GM19438 (cell line): ENCODE measurements around the gene SAMD14.

Experiments
- ATAC-seq: cut with Tn5 transposase; IDR thresholded peaks from one replicate; pipeline ENCODE4 v1.9.1; 2021; ENCODE audit warnings: low read depth; ENCODE audit not compliant: unreplicated experiment

SAMD14 gene

DNA sequence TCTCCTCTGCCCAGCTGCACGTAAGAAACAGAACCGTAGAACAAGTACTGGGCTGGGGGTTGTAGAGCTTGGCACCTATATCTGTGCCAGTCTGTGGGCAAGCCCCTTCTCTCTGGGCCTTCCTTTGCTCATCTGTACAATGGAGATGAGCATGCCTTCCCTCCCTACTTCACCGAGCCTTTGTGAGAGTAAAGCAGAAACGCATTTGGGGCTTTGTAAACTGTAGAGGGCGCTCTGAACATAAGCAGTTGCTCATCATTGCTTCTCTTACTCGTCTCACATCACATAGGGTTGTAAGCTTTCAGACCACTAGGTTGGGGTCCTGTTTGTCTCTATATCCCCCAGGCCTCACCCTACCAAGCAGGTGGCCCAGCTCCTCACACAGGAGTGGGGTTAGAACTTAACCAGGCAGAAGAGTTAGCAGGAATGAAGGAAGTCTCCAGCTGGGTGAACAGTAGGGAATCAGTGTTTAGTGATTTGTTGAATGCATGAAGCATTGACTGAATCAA, 15.1 kb downstream of the SAMD14 start:
- ATAC-seq: no peak

- no peak for ATAC-seq
Observed at GRCh38 chr17:50114401-50114800, 15.6 kb downstream of the SAMD14 start.

DNA sequence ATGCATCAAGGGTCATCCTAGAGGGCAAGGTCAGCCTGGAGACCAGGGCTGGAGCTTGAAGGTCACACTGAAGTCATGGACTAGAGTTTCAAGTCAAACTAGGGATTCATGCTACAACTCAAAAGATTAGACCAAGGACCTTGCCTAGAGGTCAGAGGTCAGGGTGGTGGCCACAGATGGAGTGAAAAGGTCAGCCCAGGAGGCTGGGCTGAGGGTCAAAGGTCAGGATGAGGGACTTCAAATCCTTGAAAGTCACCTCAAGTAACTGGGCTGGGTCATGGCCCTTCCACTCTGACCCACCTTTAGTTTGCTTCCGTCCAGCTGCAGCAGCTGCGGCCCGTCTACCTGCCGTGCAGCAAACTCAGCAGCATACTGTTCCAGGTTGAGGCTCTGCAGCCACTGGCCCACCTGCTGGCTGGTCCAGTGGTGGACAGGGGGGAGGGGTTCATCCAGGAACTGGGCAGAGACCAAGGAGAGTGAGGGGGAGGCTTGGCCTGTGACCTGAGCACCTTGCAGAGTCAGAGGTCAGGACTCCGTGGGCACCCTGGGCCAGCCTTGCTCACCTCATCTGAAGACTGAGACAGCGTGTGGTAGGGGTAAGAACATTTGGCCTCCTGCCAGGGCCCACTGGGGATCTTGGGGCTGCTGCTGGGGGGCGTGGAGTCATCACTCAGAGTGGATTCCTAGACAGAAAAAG, 16.2 kb downstream of the SAMD14 start:
- ATAC-seq: no peak

GRCh38 chr17:50112694-50113093, 17.3 kb downstream of the SAMD14 start:
- ATAC-seq: no peak

DNA sequence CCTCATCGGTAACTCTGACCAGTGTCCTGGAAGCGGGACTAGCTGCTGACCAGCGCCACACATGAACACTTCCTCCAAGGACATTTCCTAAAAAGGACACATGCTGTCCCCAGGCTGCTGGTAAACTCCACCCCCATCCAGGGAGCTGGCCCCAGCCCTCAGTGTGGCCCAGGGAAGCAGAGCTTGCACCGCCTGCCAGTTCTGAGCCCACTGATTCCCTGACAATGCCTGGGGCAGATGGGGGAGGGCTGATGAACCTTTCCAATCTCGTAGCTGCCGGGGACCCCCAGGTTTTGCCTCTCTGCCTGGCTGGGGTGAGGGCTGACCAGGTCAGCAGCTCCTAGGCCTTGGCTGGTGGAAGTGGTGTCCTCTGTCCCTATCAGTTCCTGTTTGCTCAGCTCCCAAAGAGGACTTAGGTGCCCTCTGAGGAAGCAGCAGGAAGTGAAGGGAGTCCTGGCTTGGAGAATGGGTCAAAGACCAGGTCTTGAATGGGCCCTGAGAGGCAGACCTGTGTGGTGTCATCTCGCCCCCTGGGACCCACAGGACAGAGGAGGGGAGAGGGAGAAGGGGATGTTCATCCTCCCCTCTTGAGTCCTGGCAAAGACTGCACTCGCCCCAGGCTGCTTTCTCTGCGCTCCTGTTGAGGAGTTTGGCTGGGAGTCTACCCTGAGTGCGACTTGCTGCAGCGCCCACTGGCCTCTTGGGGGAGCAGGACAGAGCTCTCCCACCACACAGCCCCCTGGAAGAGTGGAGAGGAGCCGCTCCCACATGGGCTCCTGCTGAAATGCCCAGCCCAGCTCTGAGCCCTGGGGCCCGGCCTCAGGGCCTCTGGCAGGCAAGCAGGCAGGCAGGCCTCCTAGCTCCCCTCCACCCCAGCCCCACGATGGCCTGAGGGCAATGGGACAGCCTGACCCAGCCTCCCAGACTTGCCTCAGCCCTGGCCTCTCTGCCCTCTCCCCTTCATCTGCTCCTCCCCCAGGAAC, 18.0 kb downstream of the SAMD14 start:
- ATAC-seq: no peak

GRCh38 chr17:50110591-50111349, 19.2 kb downstream of the SAMD14 start:
- no peak for ATAC-seq

GRCh38 chr17:50109785-50110184, 20.2 kb downstream of the SAMD14 start:
- no peak for ATAC-seq

GRCh38 chr17:50109207-50109606, 20.8 kb downstream of the SAMD14 start:
- no peak for ATAC-seq

DNA sequence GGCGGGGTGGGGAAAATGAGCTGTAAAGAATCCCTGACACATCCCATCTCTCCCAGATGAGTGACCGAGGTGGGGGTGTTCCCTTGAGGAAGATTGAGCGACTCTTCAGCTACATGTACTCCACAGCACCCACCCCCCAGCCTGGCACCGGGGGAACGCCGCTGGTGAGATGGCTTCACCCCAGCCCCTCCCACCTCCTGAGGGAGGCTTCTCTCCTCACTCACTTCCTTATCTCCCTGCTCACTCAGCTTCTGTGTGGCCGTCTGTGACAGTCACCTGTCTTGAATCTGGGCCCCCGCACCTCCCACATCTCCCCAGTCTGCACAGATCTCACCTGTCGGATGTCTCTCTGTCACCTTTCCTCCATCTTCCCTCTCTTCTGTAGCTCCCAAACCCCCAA, 21.4 kb downstream of the SAMD14 start:
- no peak for ATAC-seq

DNA sequence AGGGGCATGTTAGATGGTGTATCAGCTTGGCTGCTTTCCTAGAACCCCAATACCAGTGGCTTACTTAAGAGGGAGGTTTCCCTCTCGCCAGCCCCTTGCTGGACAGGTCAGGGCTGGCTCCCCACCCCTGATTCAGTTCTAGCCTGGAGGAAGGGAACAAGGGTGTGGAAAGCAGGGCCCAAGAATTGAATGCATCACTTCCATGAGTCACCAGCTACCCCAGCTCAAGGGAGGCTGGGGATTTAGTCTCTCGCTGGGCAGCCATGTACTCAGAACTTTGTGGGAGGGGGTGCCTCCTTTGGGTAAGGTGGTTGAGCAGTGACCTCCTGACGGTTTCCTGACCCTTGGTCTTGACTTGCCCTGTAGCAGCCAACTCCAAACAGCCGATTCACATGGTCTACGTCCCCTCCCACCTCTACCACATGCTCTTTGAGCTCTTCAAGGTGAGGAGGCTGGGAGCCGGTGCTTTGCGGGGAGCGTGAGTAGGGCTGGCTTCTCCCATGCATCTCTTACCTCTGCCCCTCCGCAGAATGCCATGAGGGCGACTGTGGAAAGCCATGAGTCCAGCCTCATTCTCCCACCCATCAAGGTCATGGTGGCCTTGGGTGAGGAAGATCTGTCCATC, 22.1 kb downstream of the SAMD14 start:
- no peak for ATAC-seq

GRCh38 chr17:50106393-50107131, 23.4 kb downstream of the SAMD14 start:
- ATAC-seq: no peak

- ATAC-seq: no peak
Observed at GRCh38 chr17:50105811-50106210, 24.1 kb downstream of the SAMD14 start.

- ATAC-seq: no peak
Observed at GRCh38 chr17:50103941-50104340, 26.0 kb downstream of the SAMD14 start.

GRCh38 chr17:50103252-50103651, 26.7 kb downstream of the SAMD14 start:
- ATAC-seq: no peak

- no peak for ATAC-seq
Observed at GRCh38 chr17:50102164-50102991, 27.6 kb downstream of the SAMD14 start.

DNA sequence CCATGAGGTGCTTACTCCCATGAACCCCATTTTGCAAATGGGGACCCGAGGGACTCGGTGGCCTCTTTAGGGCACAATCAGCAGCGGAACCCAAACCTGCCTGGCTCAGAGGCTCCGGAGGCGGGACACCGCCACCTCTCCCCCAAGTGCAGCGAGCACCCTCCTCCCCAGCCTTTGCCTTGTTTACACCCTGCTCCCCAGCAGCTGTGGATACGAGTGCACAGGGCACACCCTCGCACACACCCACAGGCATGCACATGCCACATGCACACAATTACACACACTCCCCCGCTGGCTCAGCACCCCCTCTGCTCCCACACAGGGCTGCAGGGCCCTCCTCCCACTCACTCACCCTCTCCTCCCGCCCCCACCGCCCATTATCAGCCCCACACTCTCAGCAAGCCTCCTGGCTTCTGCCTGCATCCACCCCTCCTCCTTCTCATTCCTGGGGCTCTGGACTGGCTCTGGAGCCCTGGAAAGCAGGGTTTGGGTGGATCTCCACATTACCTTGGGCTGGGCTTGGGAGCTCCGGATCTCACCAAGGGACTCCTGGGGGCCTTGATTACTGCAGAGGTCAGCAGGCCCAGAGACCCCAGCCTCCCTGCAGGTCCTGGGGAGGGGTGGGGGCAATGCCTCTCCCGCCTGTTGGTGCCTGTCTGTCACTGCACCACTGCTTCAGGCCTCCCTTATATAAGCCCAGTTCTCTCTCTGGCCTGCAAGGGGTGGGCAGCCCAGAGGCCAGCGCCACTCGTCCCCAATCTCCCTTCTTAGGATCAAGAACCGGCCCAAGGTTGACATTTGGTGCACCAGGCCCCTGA, 28.4 kb downstream of the SAMD14 start:
- ATAC-seq: no peak

- ATAC-seq: no peak
Observed at GRCh38 chr17:50100921-50101345, 29.0 kb downstream of the SAMD14 start.

GRCh38 chr17:50100480-50100883, 29.5 kb downstream of the SAMD14 start:
- no peak for ATAC-seq
